OCI-M2 (cell line): ENCODE data around the gene OR8K5.
"Not testable (repeated sequence)": the region's sequence is repeated elsewhere in the genome, so short reads cannot be mapped to it uniquely, and the experiment has no call there.

Source experiments
- DNase-seq: peaks from one replicate; lab custom pipeline; 2025; ENCODE audit not compliant: unreplicated experiment; lab: John Stamatoyannopoulos, UW

The OR8K5 gene, protein sequence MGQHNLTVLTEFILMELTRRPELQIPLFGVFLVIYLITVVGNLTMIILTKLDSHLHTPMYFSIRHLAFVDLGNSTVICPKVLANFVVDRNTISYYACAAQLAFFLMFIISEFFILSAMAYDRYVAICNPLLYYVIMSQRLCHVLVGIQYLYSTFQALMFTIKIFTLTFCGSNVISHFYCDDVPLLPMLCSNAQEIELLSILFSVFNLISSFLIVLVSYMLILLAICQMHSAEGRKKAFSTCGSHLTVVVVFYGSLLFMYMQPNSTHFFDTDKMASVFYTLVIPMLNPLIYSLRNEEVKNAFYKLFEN

DNA sequence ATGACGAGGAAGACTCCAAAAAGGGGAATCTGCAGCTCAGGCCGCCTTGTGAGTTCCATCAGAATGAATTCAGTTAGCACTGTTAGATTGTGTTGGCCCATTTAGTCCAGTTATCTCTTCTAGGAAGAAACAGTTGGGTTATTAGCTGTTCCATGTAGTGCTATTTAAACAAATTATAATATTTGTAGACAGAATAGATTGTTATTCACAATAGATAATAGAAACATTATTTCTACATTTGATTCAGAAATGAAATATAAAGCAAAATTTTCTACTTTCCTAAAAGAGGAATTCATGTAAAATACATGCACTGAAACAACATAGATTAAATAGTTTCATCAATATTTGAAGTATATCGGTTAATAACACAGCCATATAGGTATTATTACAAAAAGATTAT is at the start of gene OR8K5:
TSS of gene OR8K5 (minus strand) at position 101 of the 400 bp plus-strand sequence. CDS start at position 101, 0 bp downstream.
- no peak for DNase-seq

- no peak for DNase-seq
These were observed 47.7 kb upstream of the OR8K5 start for GRCh38 chr11:56207790-56208189.

- DNase-seq = no peak
These were observed 37.2 kb upstream of the OR8K5 start for GRCh38 chr11:56197367-56197766.

GRCh38 chr11:56196705-56197104 is 36.6 kb upstream of the OR8K5 start:
- DNase-seq = no peak

GRCh38 chr11:56188602-56189001 is 28.5 kb upstream of the OR8K5 start:
- no peak for DNase-seq

GRCh38 chr11:56183459-56183858 is 23.3 kb upstream of the OR8K5 start:
- no peak for DNase-seq

GRCh38 chr11:56176318-56176717 is 16.2 kb upstream of the OR8K5 start, which contains the start of gene OR5J2:
Gene OR5J2, plus strand, starts transcription at chr11:56176618. Its CDS starts 0 bp downstream, at chr11:56176618.
- DNase-seq = no peak

GRCh38 chr11:56172256-56172830 is 12.2 kb upstream of the OR8K5 start:
- no peak for DNase-seq

GRCh38 chr11:56163804-56164203 is 3.7 kb upstream of the OR8K5 start:
- DNase-seq = no peak

DNA sequence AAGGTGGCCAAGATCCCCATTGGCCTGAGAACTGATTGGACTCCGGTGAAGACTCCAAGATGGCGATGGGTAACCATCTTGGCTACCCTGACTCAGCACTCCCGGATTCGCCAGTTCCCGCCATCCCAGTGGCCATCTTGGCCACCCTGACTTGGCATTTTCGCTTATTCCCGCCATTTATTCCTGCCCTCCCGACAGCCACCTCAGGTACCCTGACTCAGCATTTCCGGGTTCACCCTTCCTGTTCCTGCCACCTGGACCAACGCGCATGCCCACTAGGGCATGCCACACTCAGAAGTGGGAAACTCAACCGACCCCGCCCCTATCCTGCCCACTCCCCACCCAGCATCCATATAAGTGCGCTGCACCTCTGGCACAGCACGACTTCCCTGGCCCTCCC is 7.8 kb downstream of the OR8K5 start:
- DNase-seq = no peak

DNA sequence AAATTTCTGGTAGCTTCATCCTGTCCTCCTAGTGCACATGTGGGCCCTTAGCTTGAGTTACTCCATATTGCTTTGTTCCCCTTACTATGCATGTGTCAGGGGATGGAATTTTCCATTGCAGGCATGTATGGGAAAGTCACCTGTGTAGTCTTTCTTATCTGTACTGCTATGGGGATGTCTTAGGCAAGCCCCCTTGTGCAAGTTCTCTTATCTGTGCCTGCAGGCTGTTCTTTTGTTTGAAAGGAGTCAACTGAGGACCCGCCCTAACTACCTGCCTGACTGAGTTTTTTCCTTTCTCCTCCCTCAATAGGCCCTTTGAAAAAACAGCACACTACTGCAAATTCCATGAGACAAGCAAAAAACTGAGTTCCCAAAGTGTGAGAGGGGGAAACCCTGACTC is 8.7 kb downstream of the OR8K5 start:
- no peak for DNase-seq

GRCh38 chr11:56143681-56144080 is 16.4 kb downstream of the OR8K5 start:
- not testable (repeated sequence) for DNase-seq

GRCh38 chr11:56140151-56140661 is 19.9 kb downstream of the OR8K5 start, which contains the start of gene OR8J3:
Gene OR8J3, minus strand, starts transcription at chr11:56140201. Its CDS starts 2,483 bp downstream, at chr11:56137718.
- DNase-seq = no peak

GRCh38 chr11:56122073-56122472 is 38.0 kb downstream of the OR8K5 start, which contains the start of gene OR8H3:
Gene OR8H3, plus strand, starts transcription at chr11:56122373. Its CDS starts 0 bp downstream, at chr11:56122373.
- no peak for DNase-seq
